Ovary (tissue), 9 donors: Measurements from ENCODE around the gene C2CD2L. TPM values are rescaled to one million over a fixed set of nuclear protein-coding genes. Genes with fewer than 3 reads are reported as not detected.

Source experiments
- polyA plus RNA-seq, 2 donors: library from polyadenylated mRNA; stranded (reverse); fragments of 200-250 nt in 1 of 2; fragments of 350-450 nt in 1 of 2; fragmentation: Illumina TruSeq in 1 of 2; extraction: RNeasy Lipid Tissue Mini Kit (QIAGEN cat#74804) in 1 of 2; gene quantifications; one replicate each; pipeline ENCODE4 v1.2.3, GENCODE V29; 2013 to 2014
- total RNA-seq, 7 donors: library from RNA; depleted of rRNA in 2 of 7; stranded (reverse); fragments of >200 nt in 2 of 7; fragmentation: NEBNext Ultra II Directional in 3 of 7; extraction: Animal tissue kit (Norgen Biotek cat#: 25700) in 3 of 7; gene quantifications; one replicate each; pipeline versions ENCODE4 v1.1.0 to v1.2.4, GENCODE V29; 2016 to 2023
- donor health status: DM: no; HTN: no; CAD: no; lungs with moderate emphysema.
- donor health status: DM: no; HTN: no; CAD: no.
- donor health status: Bipolar disorder and iron deficiency.
- donor health status: DM: yes; HTN: yes; CAD: no.
- donor health status: DM: no; HTN: no; CAD: no.
- donor health status: DM: yes; HTN: yes; CAD: no.

The C2CD2L gene
- total and polyA plus RNA-seq, 9 donors, result 2.8 to 13.6 (median 6.9) TPM

Other genes starting within 250 kb of the C2CD2L start
- under 1 TPM in 1 of 7 donors, not detected in 6; 0.05 TPM for gene CXCR5, start 223.5 kb upstream of the C2CD2L start, total RNA-seq
- under 1 TPM in 1 of 2 donors, not detected in 1; 0.17 TPM for gene CXCR5, start 223.5 kb upstream of the C2CD2L start, polyA plus RNA-seq
- 100 to 1,000 TPM in 1 of 7 donors, 10 to 100 TPM in 6; 12.9 to 145 (median 79.9) TPM for gene BCL9L, start 181.4 kb upstream of the C2CD2L start, total RNA-seq
- gene BCL9L, start 181.4 kb upstream of the C2CD2L start, polyA plus RNA-seq, result 10 to 100 TPM in 1 of 2 donors, 1 to 10 TPM in 1; 5.5 to 31.2 TPM
- not detected for gene UPK2, start 151.0 kb upstream of the C2CD2L start, total RNA-seq
- under 1 TPM in 1 of 2 donors, not detected in 1; 0.13 TPM for gene UPK2, start 151.0 kb upstream of the C2CD2L start, polyA plus RNA-seq
- gene FOXR1, start 135.6 kb upstream of the C2CD2L start, total RNA-seq, result not detected
- 1 to 10 TPM in 1 of 2 donors, not detected in 1; 1.7 TPM for gene FOXR1, start 135.6 kb upstream of the C2CD2L start, polyA plus RNA-seq
- 10 to 100 TPM; 23.4 to 51.0 (median 27.8) TPM for gene CENATAC, start 109.2 kb upstream of the C2CD2L start, total RNA-seq
- 10 to 100 TPM; 19.9 to 21.6 TPM for gene CENATAC, start 109.2 kb upstream of the C2CD2L start, polyA plus RNA-seq
- gene RPS25, start 89.0 kb upstream of the C2CD2L start, total RNA-seq, result 1,000 to 10,000 TPM; 1,999 to 7,045 (median 2,410) TPM
- gene RPS25, start 89.0 kb upstream of the C2CD2L start, polyA plus RNA-seq, result 1,000 to 10,000 TPM; 2,845 to 5,915 TPM
- gene TRAPPC4, start 88.6 kb upstream of the C2CD2L start, total RNA-seq, result 10 to 100 TPM; 34.0 to 59.1 (median 57.5) TPM
- gene TRAPPC4, start 88.6 kb upstream of the C2CD2L start, polyA plus RNA-seq, result 10 to 100 TPM; 43.8 to 55.1 TPM
- 10 to 100 TPM; 11.2 to 38.1 (median 14.8) TPM for gene SLC37A4, start 76.5 kb upstream of the C2CD2L start, total RNA-seq
- gene SLC37A4, start 76.5 kb upstream of the C2CD2L start, polyA plus RNA-seq, result 10 to 100 TPM; 10.5 to 11.9 TPM
- 100 to 1,000 TPM in 2 of 7 donors, 10 to 100 TPM in 5; 26.5 to 156 (median 69.7) TPM for gene HYOU1, start 50.1 kb upstream of the C2CD2L start, total RNA-seq
- 10 to 100 TPM; 34.6 to 99.3 TPM for gene HYOU1, start 50.1 kb upstream of the C2CD2L start, polyA plus RNA-seq
- 10 to 100 TPM; 24.3 to 45.0 (median 34.9) TPM for gene VPS11, start 39.5 kb upstream of the C2CD2L start, total RNA-seq
- gene VPS11, start 39.5 kb upstream of the C2CD2L start, polyA plus RNA-seq, result 10 to 100 TPM; 40.1 to 47.8 TPM
- 10 to 100 TPM in 2 of 7 donors, 1 to 10 TPM in 5; 1.1 to 19.4 (median 8.7) TPM for gene HMBS, start 22.5 kb upstream of the C2CD2L start, total RNA-seq
- gene HMBS, start 22.5 kb upstream of the C2CD2L start, polyA plus RNA-seq, result 1 to 10 TPM; 4.6 to 7.6 TPM
- 10 to 100 TPM; 14.1 to 31.3 (median 24.4) TPM for gene DPAGT1, start 5.5 kb upstream of the C2CD2L start, total RNA-seq
- gene DPAGT1, start 5.5 kb upstream of the C2CD2L start, polyA plus RNA-seq, result 10 to 100 TPM; 18.3 to 61.4 TPM
- 10 to 100 TPM; 15.2 to 27.9 (median 22.8) TPM for gene HINFP, start 14.2 kb downstream of the C2CD2L start, total RNA-seq
- 10 to 100 TPM; 17.5 to 20.4 TPM for gene HINFP, start 14.2 kb downstream of the C2CD2L start, polyA plus RNA-seq
- gene ABCG4, start 41.7 kb downstream of the C2CD2L start, total RNA-seq, result under 1 TPM in 4 of 7 donors, not detected in 3; 0.10 to 0.80 (median 0.32) TPM
- gene ABCG4, start 41.7 kb downstream of the C2CD2L start, polyA plus RNA-seq, result 1 to 10 TPM in 1 of 2 donors, under 1 TPM in 1; 0.06 to 1.3 TPM
- 10 to 100 TPM in 3 of 7 donors, 1 to 10 TPM in 4; 4.4 to 13.4 (median 9.4) TPM for gene NLRX1, start 61.4 kb downstream of the C2CD2L start, total RNA-seq
- gene NLRX1, start 61.4 kb downstream of the C2CD2L start, polyA plus RNA-seq, result 1 to 10 TPM; 3.1 to 6.1 TPM
- gene NHERF4, start 78.1 kb downstream of the C2CD2L start, total RNA-seq, result 10 to 100 TPM in 1 of 7 donors, 1 to 10 TPM in 1, under 1 TPM in 3, not detected in 2; 0.32 to 27.5 (median 0.95) TPM
- under 1 TPM in 1 of 2 donors, not detected in 1; 0.11 TPM for gene NHERF4, start 78.1 kb downstream of the C2CD2L start, polyA plus RNA-seq
- 10 to 100 TPM in 5 of 7 donors, 1 to 10 TPM in 2; 7.6 to 17.9 (median 13.4) TPM for gene CBL, start 99.0 kb downstream of the C2CD2L start, total RNA-seq
- 10 to 100 TPM in 1 of 2 donors, 1 to 10 TPM in 1; 3.6 to 12.3 TPM for gene CBL, start 99.0 kb downstream of the C2CD2L start, polyA plus RNA-seq
- 100 to 1,000 TPM in 2 of 7 donors, 10 to 100 TPM in 5; 34.6 to 121 (median 45.7) TPM for gene MCAM, start 209.8 kb downstream of the C2CD2L start, total RNA-seq
- 100 to 1,000 TPM in 1 of 2 donors, 10 to 100 TPM in 1; 89.9 to 119 TPM for gene MCAM, start 209.8 kb downstream of the C2CD2L start, polyA plus RNA-seq
- gene RNF26, start 227.2 kb downstream of the C2CD2L start, total RNA-seq, result 10 to 100 TPM in 6 of 7 donors, 1 to 10 TPM in 1; 7.0 to 25.8 (median 22.0) TPM
- 10 to 100 TPM; 14.9 to 18.1 TPM for gene RNF26, start 227.2 kb downstream of the C2CD2L start, polyA plus RNA-seq
- 10 to 100 TPM in 4 of 7 donors, 1 to 10 TPM in 3; 4.4 to 25.7 (median 10.8) TPM for gene C1QTNF5, start 233.5 kb downstream of the C2CD2L start, total RNA-seq
- 10 to 100 TPM in 1 of 2 donors, 1 to 10 TPM in 1; 5.7 to 17.2 TPM for gene C1QTNF5, start 233.5 kb downstream of the C2CD2L start, polyA plus RNA-seq
- under 1 TPM in 1 of 7 donors, not detected in 6; 0.11 TPM for gene MFRP, start 239.4 kb downstream of the C2CD2L start, total RNA-seq
- gene MFRP, start 239.4 kb downstream of the C2CD2L start, polyA plus RNA-seq, result not detected